Putamen (tissue), 1 donor: ENCODE measurements around the gene ULBP3.
"Not testable (repeated sequence)": the region's sequence is repeated elsewhere in the genome, so short reads cannot be mapped to it uniquely, and the experiment has no call there.

ENCODE experiments used
- DNase-seq: peaks from one replicate; pipeline ENCODE4 v3.0.0-alpha.2; 2016; ENCODE audit warnings: low spot score

Gene ULBP3

DNA sequence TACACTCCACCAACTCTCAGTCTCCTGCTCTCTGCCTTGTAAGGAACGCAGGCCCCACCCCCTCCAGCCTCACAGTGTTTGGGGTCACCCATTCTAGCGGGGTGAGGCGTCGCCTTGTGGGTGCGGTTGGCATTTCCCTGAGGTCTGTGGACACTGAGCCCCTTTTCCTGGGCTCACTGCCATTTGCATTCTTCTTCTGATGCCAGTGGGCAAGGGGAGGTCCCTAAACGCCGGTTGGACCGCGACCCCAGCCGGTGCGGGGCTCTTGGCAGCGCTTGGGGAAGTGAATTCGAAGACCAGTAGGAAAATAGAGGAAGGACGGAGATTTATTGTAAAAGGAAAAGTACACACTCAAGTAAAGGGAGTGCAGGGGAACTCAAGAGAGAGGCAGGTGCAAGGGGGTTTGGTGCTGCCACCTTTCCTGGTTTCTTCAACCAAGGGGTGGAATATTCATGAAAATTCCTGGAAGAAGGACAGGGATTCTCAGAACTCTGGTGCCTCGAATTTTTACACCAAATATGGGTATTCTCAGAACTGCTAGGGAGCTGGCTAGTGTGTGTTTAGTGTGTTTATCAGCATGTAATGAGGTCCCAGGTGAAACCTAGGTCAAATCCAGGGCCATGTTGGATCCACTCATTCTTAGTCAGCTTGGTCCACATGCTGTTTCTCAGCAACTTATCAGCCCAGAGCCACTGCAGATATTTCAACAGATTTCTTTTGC lies 53.5 kb downstream of the ULBP3 start:
- not testable (repeated sequence) for DNase-seq

DNA sequence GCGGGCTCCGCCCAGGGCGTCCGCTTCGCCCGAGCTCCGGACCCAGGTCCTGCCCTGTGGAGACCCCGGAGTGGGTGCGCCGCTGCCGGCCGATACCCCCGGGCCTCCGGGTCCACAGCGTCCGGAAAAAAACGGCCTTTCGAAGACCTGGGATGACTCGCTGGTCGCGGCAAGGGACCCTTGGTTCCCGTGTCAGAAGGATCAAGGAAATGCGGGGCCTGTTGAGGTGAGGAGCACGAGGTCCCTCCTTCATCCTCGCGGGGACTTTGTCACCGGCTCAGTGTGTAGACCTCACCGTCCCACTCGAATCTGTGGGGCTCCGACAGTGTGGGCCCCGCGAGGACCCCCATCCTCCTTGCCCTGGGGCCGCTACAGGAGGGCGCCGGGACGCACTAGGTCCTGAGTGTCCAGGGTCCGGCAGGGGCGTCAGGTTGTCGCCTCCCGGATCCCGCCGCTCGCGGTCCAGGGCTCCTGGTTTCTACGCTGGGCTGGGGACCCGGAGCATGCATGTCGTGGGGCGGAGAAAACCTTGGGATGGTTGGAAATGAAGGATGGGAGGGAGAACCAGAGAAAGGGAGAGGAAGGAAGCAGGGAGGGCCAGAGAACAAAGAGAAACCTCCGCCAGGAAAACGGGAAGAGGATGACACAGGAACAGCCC lies 54.2 kb downstream of the ULBP3 start:
- DNase-seq: not testable (repeated sequence)

DNA sequence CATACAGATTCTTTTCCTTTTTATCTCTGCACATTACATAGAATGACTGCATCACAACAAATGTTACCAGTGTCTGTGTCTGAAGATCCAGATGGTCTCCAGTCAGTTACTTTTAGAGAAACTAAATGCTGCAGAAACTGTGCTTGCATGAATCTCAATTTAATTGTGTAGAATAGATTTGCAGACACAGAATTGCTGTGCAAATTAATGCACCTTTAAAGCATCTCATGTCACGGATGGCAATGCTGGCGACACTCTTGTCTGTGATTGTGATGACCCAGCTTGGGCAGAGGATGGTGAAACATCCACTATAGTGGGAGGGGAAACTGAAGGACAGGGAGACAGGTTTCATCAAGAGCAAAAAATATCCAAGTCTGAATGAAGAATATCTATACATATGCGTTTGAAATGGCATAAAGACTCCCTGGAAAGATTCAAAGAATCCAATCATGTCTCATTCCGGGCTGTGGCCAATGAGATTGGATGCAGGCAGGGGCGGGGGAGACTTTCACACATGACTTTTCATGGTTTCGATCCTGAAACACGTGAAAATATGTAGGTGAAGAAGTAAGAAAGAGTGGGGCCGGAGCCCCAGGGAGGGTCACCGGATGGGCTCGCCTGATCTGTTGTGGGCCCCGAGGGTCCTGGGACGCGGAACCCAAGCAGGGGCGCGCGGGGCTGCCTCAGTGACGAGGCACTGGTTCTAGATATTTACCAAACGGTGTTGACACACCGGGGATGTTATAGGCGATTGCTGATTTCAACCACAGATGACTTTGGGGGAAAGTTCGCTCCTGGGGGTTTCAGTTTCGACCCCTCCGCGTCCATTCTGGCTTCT lies 54.9 kb downstream of the ULBP3 start:
- DNase-seq: not testable (repeated sequence)

DNA sequence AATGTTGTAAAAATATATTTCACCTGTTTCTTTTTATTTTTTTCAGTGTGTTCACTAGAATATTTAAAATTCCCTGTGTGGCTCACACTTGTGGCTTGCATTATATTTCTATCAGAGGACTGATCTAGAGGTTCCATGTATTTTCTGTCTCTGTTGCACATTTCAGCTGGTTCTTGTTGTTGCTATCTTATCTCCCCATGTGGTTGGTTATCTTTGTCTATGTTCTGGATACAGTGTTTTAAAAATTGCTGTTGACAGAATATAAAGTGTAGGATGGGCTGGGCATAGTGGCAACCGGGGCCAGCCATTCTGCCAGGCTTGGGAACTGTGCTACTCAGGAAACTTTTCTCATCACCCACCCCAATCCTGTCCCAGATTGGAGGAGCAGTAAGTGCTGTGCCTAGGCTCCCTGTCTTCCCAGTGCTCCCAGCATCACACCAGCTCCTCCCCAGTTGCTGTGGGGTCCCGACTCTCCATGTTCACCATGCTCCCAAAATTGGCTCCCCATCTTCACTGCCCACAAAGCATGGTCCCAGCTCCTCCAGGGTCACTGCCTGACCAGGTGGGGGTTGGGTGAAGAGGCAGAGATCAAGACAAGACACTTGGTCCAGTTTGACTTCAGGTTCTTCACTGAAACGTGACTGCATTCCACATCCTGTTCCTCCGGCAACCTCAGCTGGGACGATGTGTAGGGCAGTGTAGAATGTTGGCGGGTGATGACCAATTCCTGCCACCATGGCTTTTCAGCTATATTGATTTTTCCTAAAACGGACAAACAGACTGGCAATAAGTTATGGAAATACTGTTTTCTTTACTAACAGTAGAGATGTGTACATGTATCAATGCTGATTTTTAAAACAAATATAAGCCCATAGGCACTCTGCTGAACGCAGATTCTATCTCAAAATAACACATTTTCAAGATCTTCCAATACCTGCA lies 55.8 kb downstream of the ULBP3 start:
- not testable (repeated sequence) for DNase-seq
